Measurements from ENCODE around the gene SLC29A2.

DNA sequence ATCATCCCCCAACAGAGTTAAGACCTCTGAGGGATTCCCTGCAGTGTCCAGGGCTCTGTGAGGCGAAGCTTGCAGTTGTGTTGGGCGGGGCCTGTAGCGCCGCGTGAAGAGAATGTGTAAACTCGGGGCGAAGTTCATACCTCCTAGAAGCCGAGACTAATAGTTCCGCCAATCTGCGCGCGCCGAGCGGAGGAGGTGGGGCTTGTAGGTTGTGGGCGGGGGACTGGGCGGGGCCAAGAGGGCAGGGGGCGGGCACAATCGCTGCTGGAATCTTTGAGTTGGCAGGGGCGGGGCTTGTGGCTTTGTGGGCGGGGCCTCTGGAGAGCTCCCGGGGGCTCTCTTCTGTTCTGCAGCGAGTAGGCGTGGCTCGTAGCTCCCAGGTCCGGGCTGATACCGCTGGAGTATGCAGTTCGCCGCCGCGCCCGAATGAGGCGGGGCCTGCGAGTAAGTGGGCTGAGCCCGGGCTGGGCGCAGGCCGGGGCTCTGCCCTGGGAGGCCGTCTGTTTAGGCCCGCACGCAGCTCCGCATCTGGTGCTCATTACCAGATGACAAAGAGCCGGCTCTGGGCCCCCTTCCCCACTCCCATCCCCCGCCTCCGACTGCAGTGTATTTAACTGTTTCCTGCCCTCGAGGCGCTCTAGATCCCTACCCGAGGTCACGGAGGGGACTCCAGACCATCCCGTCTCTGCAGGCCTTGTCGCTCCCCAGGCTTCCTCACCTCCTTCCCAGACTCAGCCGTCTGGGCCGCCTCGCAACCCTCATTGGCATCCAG is 58.8 kb downstream of the SLC29A2 start:
- no peak for TF ChIP-seq POLR2A (IDR thresholded peaks at IDR 0.05)
- TF ChIP-seq, protein P1, sequence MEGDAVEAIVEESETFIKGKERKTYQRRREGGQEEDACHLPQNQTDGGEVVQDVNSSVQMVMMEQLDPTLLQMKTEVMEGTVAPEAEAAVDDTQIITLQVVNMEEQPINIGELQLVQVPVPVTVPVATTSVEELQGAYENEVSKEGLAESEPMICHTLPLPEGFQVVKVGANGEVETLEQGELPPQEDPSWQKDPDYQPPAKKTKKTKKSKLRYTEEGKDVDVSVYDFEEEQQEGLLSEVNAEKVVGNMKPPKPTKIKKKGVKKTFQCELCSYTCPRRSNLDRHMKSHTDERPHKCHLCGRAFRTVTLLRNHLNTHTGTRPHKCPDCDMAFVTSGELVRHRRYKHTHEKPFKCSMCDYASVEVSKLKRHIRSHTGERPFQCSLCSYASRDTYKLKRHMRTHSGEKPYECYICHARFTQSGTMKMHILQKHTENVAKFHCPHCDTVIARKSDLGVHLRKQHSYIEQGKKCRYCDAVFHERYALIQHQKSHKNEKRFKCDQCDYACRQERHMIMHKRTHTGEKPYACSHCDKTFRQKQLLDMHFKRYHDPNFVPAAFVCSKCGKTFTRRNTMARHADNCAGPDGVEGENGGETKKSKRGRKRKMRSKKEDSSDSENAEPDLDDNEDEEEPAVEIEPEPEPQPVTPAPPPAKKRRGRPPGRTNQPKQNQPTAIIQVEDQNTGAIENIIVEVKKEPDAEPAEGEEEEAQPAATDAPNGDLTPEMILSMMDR (IDR thresholded peaks at IDR 0.05), result no peak
